Measurements from ENCODE around the gene EVA1C. TPM values are rescaled to one million over a fixed set of nuclear protein-coding genes. Genes with fewer than 3 reads are reported as not detected.

The EVA1C gene
- polyA plus RNA-seq, 3 donors = 7.7 to 59.7 (median 46.8) TPM

Other genes starting within 250 kb of the EVA1C start
- gene MIS18A, start 133.7 kb upstream of the EVA1C start, polyA plus RNA-seq = 1 to 10 TPM; 3.9 to 7.2 (median 4.2) TPM
- gene MRAP, start 113.9 kb upstream of the EVA1C start, polyA plus RNA-seq = 100 to 1,000 TPM in 1 of 3 donors, 10 to 100 TPM in 2; 43.7 to 316 (median 45.5) TPM
- 1 to 10 TPM; 3.8 to 9.1 (median 4.0) TPM for gene URB1, start 19.7 kb upstream of the EVA1C start, polyA plus RNA-seq
- under 1 TPM in 2 of 3 donors, not detected in 1; 0.28 to 0.40 TPM for gene TCP10L, start 172.8 kb downstream of the EVA1C start, polyA plus RNA-seq
- gene CFAP298, start 199.7 kb downstream of the EVA1C start, polyA plus RNA-seq = 10 to 100 TPM; 20.1 to 31.2 (median 20.9) TPM